Measurements from ENCODE around the gene RBM47.
"Not testable (repeated sequence)": the region's sequence is repeated elsewhere in the genome, so short reads cannot be mapped to it uniquely, and the experiment has no call there.

Gene RBM47

DNA sequence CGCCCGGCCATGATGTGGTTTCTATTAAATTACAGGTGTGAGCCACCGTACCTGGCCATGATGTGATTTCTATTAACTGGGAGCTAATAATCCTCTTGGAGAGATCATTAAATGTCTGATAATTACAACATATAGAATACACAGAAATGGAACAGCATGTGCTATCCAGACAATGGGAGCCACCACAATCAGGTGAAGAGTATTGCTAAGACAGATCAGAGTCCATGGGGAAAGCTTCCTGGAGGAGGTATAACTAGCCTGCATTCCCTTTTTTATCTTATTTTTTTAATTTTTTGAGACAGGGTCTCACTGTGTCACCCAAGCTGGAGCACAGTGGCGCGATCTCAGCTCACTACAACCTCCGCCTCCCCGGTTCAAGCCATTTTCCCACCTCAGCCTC is 147.7 kb downstream of the RBM47 start:
- no peak for DNase-seq

- no peak for DNase-seq
Measured at GRCh38 chr4:40480291-40480690, 149.4 kb downstream of the RBM47 start.

DNA sequence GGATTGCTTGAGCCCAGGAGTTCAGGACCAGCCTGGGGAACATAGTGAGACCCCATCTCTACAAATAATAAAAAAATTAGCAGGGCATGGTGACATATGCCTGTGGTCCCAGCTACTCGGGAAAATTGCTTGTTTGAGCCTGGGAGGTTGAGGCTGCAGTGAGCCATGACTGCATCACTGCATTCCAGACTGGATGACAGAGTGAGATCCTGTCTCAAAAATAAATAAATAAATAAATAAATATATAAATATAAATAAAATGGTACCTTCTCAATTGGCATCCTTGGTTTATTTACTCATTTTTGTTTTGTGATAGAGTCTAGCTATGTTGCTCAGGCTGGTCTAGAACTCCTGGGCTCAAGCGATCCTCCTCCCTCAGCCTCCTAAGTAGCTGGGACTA is 150.3 kb downstream of the RBM47 start:
- DNase-seq = no peak

DNA sequence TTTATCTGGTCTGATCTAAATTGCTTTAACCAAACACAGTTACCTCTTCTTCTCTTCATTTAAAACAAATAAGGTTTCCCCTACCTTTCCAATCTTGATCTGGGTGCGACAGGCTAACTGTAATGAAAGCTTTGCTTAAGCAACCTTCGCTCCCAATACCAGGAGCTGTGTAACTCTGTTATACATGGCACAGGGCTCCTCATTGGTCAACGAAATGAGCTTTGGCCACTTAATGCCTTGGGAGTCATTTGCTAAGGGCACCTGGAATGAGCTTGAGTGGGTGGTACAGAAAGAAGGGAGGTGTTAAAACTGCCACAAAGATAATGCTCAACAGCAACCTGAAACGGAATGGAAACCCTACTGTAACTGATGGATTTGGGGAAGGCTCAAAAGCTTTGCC is 154.1 kb downstream of the RBM47 start:
- no peak for DNase-seq

- no peak for DNase-seq
Measured at GRCh38 chr4:40473578-40474388, 155.9 kb downstream of the RBM47 start.

- no peak for DNase-seq
Measured at GRCh38 chr4:40471923-40472322, 157.7 kb downstream of the RBM47 start.

DNA sequence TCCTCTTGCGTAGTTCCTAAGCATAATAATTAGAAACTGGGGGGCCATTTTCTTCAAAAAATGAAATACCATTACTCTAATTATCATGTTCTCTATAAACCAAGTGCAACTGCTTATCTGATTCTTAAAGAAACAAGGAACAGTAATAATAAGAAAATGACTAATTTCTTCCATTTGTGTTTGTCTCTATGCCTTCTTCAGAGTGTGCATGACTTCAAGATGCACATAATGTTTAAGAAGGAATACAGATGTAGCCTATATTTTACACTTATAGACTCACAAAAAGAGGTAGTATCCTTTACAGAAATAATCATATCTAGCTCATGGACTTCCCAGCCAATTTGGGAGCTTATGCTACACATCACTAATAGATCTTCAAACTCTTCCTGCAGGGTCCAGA is 162.9 kb downstream of the RBM47 start:
- DNase-seq = no peak

- DNase-seq = peak; percentile 9
Measured at GRCh38 chr4:40462326-40462725, 167.3 kb downstream of the RBM47 start.

GRCh38 chr4:40461879-40462278 is 167.8 kb downstream of the RBM47 start:
- DNase-seq = no peak

DNA sequence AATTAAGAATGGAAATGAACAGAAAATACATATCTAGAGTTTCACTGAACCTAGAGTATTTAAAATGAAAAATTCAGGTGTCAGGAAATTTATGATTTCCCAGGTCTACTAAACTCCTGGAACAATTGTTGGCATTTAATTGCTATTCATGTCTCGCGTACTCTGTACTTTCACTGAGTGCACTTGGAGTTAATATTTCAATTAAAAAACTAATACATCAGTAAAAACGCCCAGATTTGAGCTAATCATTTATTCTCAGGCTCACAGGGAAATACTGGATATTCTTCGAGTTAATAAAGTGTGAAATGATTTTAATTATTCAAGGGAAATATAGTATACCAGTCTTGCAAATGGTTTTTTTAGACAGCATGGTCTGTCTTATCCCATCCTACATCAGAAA is 168.6 kb downstream of the RBM47 start:
- no peak for DNase-seq

DNA sequence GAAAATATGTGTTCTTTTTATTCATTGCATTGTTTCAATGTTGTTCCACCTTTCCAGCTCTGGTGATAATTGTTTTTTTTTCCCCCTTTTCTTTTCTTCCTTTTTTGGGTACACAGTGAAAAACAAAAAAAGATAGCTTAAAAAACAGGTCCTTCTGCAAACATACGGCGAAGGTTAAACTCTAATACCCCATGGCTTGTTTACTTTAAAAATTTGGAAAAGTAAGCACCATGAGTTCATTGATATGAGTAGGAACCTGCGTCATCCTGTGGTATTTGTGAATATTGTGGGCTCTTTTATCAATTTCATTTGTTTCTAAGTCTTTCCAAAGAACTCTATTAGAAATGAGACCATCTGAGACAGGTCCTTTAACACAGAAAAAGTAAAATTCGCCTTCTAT is 171.0 kb downstream of the RBM47 start:
- no peak for DNase-seq

DNA sequence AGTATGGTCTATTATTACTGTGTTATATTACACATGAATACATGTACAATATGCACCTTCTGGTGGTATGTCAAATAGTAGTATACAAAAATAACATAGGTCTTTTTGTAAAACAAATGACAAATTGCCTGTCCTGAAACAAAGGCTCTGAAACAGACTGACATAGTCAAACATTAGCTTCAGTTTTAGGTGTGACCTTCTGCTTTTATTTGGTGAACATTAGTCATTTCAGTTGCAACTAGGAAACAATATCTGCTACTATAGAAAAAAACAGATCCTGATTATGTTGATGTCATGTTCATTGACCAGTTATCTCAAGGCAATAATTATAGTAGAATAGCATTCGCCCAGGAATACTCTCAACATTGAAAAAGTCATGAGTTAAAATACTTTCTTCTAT is 171.6 kb downstream of the RBM47 start:
- DNase-seq = no peak

DNA sequence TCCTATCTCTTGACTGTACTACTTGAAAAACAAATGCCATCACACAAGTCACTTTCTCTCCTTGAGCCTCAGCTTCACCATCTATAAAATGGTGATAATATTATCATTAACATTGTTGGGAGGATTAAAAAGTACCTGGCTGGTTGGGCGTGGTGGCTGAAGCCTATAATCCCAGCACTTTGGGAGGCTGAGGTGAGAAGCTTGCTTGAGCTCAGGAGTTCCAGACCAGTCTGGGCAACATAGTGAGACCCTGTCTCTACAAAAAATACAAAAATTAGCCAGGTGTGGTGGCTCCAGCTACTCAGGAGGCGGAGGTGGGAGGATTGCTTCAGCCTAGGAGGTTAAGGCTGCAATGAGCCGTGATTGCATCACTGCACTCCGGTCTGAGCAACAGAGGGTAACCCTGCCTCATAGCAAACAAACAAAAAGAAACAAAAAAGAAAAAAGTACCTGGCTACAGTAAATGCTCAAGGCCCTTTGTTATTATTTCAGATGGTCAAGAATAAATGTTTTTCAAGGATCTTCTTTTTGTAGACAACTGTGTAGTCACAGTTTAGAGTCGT is 174.2 kb downstream of the RBM47 start:
- no peak for DNase-seq

GRCh38 chr4:40454816-40455215 is 174.8 kb downstream of the RBM47 start:
- no peak for DNase-seq

GRCh38 chr4:40453912-40454311 is 175.8 kb downstream of the RBM47 start:
- DNase-seq = no peak

DNA sequence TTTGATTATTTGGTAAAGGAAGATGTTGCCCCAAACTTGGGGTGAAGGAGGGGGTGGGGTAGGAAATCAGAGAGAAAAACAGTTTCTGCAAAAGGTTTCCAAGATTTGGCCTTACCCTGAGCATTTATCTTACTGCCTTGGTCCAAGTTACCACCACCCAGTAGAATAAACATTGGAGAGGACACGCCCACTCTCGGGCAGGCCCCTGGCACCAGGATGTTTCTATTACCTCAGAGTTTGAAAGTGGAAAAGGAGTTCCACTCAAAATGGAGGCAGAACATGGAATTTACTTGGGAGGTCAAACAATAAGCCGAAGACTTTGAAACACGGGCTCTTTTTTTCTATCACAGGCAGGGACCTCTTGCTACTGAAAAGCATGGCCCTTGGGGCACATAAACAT is 180.8 kb downstream of the RBM47 start:
- no peak for DNase-seq

GRCh38 chr4:40446839-40447238 is 182.8 kb downstream of the RBM47 start:
- DNase-seq = no peak

DNA sequence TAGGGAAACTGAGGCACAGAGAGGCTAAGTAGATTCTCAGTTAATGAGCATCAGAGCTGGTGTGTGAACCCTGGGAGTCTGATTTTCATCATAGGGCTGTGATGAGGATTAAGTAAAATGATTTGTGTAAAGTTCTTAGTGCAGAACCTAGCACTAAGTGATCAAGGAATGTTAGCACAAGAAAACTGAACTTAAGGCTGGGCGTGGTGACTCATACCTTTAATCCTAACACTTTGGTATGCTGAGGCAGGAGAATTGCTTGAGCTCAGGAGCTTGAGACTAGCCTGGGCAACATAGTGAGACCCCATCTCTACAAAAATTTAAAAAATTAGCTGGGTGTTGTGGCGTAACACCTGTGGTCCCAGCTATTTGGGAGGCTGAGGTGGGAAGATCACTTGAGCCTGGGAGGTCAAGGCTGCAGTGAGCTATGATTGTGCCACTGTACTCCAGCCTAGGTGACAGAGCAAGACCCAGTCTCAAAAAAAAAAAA is 183.4 kb downstream of the RBM47 start:
- DNase-seq = not testable (repeated sequence)

- DNase-seq = no peak
Measured at GRCh38 chr4:40445671-40446070, 184.0 kb downstream of the RBM47 start.

- DNase-seq = no peak
Measured at GRCh38 chr4:40441430-40441829, 188.2 kb downstream of the RBM47 start.

GRCh38 chr4:40439519-40439918 is 190.1 kb downstream of the RBM47 start:
- no peak for DNase-seq

DNA sequence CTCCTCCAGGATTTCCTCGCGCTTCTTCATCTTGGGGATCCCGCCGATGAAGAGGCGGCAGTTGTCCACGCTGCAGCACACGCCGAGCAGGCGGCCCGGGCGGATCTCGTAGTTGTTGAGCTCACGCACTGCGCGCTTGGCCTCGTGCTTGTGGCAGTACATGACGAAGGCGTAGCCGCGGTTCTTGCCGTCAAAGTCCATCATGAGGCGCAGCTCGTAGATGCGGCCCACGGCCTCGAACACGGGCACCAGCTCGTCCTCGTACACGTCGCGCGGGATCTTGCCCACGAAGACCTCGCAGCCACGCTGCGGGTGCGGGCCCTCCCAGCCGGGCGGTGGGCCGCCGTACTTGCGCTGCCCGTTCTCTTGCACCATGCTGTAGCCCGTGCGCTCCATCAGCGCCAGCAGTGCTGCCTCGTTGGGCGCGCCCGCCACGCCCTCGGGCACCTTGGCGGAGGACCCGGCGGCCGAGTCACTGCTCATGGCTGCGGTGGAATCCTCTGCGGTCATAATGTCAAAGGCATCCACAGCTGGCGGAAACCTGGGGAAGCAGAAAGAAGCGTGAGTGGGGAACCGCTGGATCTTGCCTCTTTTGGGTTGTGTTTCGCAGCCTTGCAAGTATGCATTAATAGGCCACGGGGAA is 191.2 kb downstream of the RBM47 start:
- no peak for DNase-seq

DNA sequence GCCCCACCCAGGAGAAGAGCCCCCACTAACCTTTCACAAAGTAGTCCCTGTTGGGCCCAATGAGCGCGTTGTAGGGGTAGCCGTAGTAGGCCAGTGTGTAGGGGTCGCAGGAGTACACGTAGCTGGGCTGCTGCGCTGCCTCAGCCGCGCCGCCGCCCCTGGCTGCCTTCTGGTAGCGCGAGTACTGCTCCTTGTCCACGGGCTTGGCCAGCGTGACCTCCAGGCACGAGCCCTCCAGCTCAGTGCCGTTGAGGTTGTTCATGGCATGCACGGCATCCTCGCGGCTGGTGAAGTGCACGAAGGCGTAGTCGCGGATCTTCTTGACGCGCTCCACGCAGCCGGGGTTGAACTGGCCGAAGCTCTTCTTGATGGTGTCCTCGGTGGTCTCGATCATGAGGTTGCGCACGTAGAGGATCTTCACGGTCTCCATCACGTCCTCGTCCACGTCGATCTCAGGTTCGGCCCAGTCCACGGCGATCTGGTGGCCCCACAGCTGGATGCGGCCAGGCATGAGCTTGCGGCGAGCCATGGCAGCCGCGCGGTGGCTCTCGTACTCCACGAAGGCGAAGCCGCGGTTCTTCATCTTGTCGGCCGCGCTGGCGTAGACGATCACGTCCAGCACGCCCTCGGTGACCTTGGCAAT is 191.8 kb downstream of the RBM47 start:
- DNase-seq = no peak

- not testable (repeated sequence) for DNase-seq
Measured at GRCh38 chr4:40435306-40435705, 194.4 kb downstream of the RBM47 start.

Data from CD4-positive, alpha-beta T cell treated with Interleukin-17A for 1 hour (primary cell).